Measurements from ENCODE around the gene SMC2. TPM values are rescaled to one million over a fixed set of nuclear protein-coding genes. Genes with fewer than 3 reads are reported as not detected.

The SMC2 gene
- total and polyA plus RNA-seq, 10 of the 15 experiments (the other 5 are each of a cell fraction or from before 2014, with no cell fraction given), result 22.9 to 116 (median 50.0) TPM

GRCh38 chr9:104091708-104092107 is 2.4 kb upstream of the SMC2 start (continued):
- TF ChIP-seq E2F8 (IDR thresholded peaks at IDR 0.05; ENCODE audit: low read depth, partially characterized antibody) (no peak), ZNF274 (IDR thresholded peaks at IDR 0.05; ENCODE audit: insufficient read depth, insufficient read length) (no peak), RAD21 (IDR thresholded peaks at IDR 0.05; ENCODE audit: insufficient read depth, low read depth, low read length) (peak; percentile 52; the same call in 1 of the 2 replicates), ZNF207 (IDR thresholded peaks at IDR 0.05; ENCODE audit: borderline replicate concordance) (no peak)
- TF ChIP-seq, protein P1, sequence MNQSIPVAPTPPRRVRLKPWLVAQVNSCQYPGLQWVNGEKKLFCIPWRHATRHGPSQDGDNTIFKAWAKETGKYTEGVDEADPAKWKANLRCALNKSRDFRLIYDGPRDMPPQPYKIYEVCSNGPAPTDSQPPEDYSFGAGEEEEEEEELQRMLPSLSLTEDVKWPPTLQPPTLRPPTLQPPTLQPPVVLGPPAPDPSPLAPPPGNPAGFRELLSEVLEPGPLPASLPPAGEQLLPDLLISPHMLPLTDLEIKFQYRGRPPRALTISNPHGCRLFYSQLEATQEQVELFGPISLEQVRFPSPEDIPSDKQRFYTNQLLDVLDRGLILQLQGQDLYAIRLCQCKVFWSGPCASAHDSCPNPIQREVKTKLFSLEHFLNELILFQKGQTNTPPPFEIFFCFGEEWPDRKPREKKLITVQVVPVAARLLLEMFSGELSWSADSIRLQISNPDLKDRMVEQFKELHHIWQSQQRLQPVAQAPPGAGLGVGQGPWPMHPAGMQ (IDR thresholded peaks at IDR 0.05; ENCODE audit: borderline replicate concordance), result no peak
- TF ChIP-seq, protein P2, sequence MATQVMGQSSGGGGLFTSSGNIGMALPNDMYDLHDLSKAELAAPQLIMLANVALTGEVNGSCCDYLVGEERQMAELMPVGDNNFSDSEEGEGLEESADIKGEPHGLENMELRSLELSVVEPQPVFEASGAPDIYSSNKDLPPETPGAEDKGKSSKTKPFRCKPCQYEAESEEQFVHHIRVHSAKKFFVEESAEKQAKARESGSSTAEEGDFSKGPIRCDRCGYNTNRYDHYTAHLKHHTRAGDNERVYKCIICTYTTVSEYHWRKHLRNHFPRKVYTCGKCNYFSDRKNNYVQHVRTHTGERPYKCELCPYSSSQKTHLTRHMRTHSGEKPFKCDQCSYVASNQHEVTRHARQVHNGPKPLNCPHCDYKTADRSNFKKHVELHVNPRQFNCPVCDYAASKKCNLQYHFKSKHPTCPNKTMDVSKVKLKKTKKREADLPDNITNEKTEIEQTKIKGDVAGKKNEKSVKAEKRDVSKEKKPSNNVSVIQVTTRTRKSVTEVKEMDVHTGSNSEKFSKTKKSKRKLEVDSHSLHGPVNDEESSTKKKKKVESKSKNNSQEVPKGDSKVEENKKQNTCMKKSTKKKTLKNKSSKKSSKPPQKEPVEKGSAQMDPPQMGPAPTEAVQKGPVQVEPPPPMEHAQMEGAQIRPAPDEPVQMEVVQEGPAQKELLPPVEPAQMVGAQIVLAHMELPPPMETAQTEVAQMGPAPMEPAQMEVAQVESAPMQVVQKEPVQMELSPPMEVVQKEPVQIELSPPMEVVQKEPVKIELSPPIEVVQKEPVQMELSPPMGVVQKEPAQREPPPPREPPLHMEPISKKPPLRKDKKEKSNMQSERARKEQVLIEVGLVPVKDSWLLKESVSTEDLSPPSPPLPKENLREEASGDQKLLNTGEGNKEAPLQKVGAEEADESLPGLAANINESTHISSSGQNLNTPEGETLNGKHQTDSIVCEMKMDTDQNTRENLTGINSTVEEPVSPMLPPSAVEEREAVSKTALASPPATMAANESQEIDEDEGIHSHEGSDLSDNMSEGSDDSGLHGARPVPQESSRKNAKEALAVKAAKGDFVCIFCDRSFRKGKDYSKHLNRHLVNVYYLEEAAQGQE (IDR thresholded peaks at IDR 0.05; ENCODE audit: low read depth, low read length), result no peak

All from GM12878 (cell line).